DMS 273 (cell line): ENCODE measurements around the gene MAGIX.

Source experiments
- DNase-seq: peaks from one replicate; lab custom pipeline; 2025; ENCODE audit not compliant: unreplicated experiment; lab: John Stamatoyannopoulos, UW

The MAGIX gene

DNA sequence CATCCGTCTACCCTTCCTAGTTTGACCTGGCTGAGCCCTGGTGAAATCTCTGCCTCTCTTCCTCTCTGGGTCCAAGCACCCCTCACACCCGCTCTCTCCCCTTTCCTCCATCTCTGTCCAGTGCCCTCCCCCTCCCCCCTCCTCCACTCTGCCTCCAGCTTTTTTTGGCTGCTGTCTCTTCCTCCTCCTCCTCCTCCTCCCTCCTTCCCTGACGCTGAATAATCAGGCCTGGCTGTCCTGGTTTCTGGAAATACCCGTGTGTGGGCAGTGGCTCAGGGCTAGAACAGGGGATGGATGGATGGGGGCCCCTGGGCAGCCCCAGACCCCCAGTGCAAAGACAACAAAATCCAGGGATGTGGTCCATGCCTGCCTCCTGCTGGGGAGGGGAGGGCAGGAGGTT lies 42.2 kb downstream of the MAGIX start:
- no peak for DNase-seq

DNA sequence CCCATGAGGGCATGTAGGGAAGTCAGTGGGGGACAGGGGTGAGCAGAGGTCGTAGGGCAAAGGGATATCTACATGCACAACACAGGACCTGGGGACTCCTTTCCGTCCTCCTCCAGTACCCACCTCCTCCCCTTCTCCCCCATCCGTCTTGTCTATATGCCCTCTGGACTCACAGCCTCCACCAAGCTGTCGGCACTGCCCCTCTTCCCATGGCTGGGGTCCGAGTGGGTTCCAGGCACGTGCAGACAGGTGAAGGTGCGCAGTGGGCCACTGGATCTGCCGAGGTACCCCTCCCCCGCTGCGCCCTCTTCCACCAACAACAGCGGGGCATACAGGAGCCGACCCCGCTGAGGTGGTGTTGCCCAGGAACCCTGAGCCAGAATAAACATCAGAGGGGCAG lies 42.9 kb downstream of the MAGIX start:
- DNase-seq = no peak

DNA sequence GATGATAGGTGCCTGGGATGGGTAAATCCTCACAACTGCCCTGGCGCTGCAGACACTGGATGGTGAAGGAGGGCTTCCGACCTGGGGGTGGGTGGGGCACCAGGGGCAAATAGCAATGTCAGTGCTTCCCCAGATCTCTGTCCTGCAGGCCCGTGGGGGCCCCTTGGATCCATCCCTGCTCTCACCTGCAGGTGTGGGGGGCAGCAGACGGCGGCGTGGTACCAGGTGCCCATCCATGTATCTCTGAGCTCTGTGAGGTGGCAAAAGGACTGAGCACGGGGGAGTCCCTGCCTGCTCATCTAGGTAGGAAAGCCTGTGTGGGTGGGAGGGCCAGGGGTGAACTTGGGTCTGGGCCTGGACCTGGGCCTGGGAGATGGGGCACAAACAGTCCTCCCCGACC lies 44.0 kb downstream of the MAGIX start:
- no peak for DNase-seq

DNA sequence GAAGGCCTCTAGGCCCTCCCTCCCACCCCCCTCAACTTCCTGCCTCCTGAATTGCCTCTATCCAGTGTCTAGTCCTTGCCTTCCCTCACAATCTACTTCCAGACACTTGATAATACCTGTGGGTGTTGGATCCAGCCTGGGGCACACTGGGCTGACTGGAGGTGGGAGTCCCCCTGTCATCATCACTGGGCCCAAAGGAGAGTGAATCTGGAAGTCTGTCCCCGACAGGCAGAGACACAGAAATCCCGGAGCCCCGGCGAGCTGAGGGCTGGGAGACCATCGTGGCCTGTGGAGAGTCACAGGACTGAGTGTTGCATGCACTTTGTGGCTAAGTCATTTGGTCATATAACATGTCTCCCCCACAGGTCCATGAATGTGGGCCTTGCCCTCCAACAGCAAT lies 45.8 kb downstream of the MAGIX start:
- no peak for DNase-seq

DNA sequence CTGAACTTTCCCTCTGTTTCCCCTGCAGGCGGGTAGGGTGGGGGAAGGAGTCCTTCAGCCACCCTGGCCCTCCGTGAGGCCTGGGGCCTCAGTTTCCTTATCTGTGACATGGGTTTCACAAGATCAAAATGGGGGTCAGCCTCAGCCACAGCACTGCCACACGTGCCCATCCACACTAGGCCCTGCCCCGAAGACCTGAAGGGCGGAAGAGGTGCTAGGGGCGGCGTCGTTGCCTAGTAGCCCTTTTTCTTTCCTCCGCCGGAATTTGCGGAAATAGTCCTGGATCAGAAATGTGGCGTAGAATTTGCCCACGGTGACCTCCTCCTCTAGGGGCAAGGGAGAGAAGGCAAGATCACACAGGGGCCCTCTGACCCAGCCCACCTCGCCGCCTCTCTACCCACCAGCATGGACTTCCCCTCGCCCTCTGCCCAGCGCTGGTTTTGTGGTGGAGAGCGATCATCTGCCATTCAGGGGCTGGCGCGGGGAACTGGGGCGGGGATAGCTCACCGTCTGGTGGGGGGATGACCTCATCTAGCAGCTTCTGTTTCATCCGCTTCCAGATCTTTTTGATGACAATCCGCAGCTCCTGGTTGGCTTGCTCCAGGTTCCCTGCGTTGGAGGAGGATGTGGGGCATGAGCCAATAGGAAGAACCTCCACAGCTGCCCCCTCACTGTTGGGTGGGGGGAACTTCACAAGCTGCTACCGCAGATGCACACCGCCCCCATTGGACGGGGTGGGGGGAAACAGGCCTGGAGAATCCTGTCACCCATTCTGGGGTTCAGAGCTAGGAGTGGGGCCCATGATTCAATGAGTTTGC lies 47.1 kb downstream of the MAGIX start:
- peak; percentile 95 for DNase-seq

DNA sequence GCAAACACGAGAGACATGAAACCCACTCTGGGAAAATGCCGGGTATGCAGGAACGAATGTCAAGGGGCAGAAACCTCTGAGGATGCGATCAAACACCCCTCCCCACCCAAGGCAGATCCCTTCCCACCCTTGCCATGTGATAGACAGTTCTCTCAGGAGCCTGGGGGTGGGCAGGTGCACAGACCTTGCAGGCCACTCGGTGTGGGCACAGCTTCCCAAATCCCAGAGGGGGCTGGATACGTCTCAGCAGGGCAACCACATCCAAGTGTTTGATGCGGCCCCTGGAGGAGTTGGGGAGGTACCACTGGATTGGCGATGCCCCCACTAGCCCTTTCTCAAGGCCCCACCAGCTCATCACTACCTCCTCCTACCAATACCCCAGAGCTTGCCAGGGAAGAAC lies 47.8 kb downstream of the MAGIX start:
- DNase-seq = no peak

DNA sequence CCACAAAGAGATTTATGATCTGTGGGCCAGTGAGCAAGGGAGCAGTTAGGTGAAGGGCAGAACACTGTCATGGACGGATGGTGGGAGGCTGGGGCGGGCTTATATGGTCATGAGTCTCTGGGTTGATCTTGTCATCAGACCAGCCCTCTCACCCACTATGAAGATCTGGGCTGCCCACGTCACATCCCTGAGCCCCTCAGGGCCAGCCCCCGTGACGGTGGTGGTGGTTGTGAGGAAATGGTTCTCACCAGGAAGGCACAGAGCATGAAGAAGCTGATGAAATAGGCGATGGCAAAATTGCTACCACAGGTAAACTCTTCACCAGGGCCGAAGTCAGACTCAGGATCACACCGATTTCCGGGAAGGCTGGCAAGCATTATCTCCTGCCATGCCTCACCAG lies 48.5 kb downstream of the MAGIX start:
- DNase-seq = no peak

DNA sequence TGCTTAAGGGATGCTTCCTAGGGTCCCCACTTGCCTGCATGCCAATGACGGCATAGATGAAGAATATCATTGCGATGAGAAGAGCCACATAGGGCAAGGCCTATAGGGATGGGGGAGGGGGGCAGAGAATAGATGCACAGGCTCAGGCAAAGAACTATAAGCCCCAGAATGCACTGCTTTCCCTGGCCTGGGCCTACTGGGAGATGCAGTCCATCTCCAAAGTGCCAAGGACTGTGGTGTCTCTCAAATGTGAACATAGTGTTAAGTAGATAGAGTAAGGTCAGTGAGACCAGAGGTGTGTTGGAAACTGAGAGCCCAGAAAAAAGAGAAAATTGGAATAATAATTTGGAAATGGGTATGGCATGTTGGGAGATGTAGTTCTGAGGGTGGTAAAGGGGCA lies 49.7 kb downstream of the MAGIX start:
- no peak for DNase-seq

DNA sequence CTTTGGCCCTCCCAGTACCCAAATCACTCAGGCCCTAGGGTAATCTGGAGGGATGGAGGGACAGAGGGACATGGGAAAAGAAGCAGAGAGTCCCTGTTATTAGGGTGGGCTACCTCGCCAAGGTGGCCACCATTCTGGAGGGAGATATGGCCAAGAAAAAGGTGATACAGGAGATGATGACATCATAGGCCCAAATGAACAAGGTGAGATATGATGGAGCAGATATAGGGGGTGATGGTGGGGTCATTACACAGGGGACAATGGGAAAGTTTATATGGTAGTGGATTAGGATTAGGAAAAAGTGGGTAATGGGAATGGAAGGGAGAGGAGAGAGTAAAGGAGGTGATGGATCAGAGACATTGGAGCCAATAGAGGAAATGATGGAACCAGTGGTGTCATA lies 50.3 kb downstream of the MAGIX start:
- no peak for DNase-seq

DNA sequence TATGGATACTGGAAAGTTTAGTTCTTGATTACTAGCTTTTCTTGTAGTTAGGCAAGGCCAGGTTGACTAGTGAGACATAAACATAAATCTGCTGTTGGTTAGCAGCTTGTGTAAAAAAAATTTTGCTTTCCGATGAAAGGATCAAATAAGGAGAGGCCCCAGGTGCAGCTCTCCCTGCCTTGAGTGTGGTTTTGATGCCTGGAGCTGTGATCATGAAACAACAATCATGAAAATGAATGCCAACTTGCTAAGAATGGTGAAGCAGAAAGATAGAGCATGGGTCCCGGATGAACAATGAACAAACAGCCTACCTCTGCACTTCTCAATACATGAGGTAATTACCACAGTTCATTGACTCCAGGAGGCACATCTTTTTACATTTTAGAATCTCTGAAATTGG lies 51.9 kb downstream of the MAGIX start:
- no peak for DNase-seq

DNA sequence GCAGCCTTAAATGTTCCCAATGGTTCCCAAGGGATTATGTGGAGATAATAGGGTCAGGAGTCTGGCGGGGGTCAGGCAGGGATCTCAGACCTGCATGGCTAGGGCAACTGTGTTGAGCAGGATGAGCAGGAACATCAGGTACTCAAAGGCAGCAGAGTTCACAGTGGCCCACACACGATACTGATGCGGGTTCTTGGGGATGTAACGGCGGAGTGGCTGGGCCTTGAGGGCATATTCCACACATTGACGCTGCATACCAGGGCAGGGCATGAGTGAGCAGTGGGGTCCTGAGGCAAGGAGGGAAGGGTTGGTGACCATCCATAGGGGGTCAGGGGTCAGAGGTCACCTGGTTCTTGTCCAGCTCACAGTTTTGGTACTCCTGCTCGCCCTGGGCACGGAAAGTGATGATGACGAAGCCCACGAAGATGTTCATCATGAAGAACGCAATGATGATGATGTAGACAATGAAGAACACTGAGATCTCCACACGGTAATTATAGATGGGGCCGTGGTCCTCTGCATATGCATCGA lies 52.5 kb downstream of the MAGIX start:
- DNase-seq = no peak
